ENCODE data around the gene PPFIA1.

PPFIA1 gene

GRCh38 chr11:70423523-70424505 is 153.3 kb downstream of the PPFIA1 start:
- Mint-ChIP-seq H3K27me3 (ENCODE audit: low read depth) (no peaks in the 10 kb centered on the region), H3K27ac (no peak overlapping the region), H3K4me1 (ENCODE audit: low read depth) (peaks cover 2% of the 10 kb centered on the region), H3K36me3 (ENCODE audit: low read depth) (no peaks in the 10 kb centered on the region), H3K4me3 (no peak overlapping the region), H3K9me3 (no peaks in the 10 kb centered on the region)
- peak; percentile 48 for DNase-seq (ENCODE audit: low spot score)

- no peak overlapping the region for H3K4me3 Mint-ChIP-seq
- no peaks in the 10 kb centered on the region for H3K36me3 Mint-ChIP-seq (ENCODE audit: low read depth)
- H3K4me1 Mint-ChIP-seq (ENCODE audit: low read depth): peaks cover 2% of the 10 kb centered on the region
- H3K27me3 Mint-ChIP-seq (ENCODE audit: low read depth): no peaks in the 10 kb centered on the region
- DNase-seq (ENCODE audit: low spot score): no peak
- no peaks in the 10 kb centered on the region for H3K9me3 Mint-ChIP-seq
- H3K27ac Mint-ChIP-seq: no peak overlapping the region
Measured at GRCh38 chr11:70424765-70425344, 154.4 kb downstream of the PPFIA1 start.

- no peaks in the 10 kb centered on the region for H3K36me3 Mint-ChIP-seq (ENCODE audit: low read depth)
- H3K27ac Mint-ChIP-seq: no peak overlapping the region
- no peak for DNase-seq (ENCODE audit: low spot score)
- no peaks in the 10 kb centered on the region for H3K9me3 Mint-ChIP-seq
- peaks cover 4% of the 10 kb centered on the region for H3K4me1 Mint-ChIP-seq (ENCODE audit: low read depth)
- no peak overlapping the region for H3K4me3 Mint-ChIP-seq
- no peaks in the 10 kb centered on the region for H3K27me3 Mint-ChIP-seq (ENCODE audit: low read depth)
Measured at GRCh38 chr11:70427436-70427835, 156.9 kb downstream of the PPFIA1 start.

GRCh38 chr11:70428701-70429427 is 158.4 kb downstream of the PPFIA1 start:
- H3K27me3 Mint-ChIP-seq (ENCODE audit: low read depth): no peaks in the 10 kb centered on the region
- no peaks in the 10 kb centered on the region for H3K9me3 Mint-ChIP-seq
- no peak overlapping the region for H3K27ac Mint-ChIP-seq
- H3K4me1 Mint-ChIP-seq (ENCODE audit: low read depth): peaks cover 4% of the 10 kb centered on the region
- H3K4me3 Mint-ChIP-seq: no peak overlapping the region
- H3K36me3 Mint-ChIP-seq (ENCODE audit: low read depth): no peaks in the 10 kb centered on the region
- no peak for DNase-seq (ENCODE audit: low spot score)

GRCh38 chr11:70429428-70429705 is 158.9 kb downstream of the PPFIA1 start:
- Mint-ChIP-seq H3K9me3 (no peaks in the 10 kb centered on the region), H3K4me3 (no peak overlapping the region), H3K27ac (no peak overlapping the region), H3K27me3 (ENCODE audit: low read depth) (no peaks in the 10 kb centered on the region), H3K36me3 (ENCODE audit: low read depth) (no peaks in the 10 kb centered on the region), H3K4me1 (ENCODE audit: low read depth) (peaks cover 2% of the 10 kb centered on the region)
- DNase-seq (ENCODE audit: low spot score): no peak

GRCh38 chr11:70429724-70430521 is 159.4 kb downstream of the PPFIA1 start:
- Mint-ChIP-seq H3K4me1 (ENCODE audit: low read depth) (peaks cover 2% of the 10 kb centered on the region), H3K27me3 (ENCODE audit: low read depth) (no peaks in the 10 kb centered on the region), H3K27ac (no peak overlapping the region), H3K9me3 (no peaks in the 10 kb centered on the region), H3K4me3 (no peak overlapping the region), H3K36me3 (ENCODE audit: low read depth) (no peaks in the 10 kb centered on the region)
- no peak for DNase-seq (ENCODE audit: low spot score)

GRCh38 chr11:70430671-70431574 is 160.4 kb downstream of the PPFIA1 start:
- no peak for DNase-seq (ENCODE audit: low spot score)
- H3K27me3 Mint-ChIP-seq (ENCODE audit: low read depth): no peaks in the 10 kb centered on the region
- H3K4me1 Mint-ChIP-seq (ENCODE audit: low read depth): peaks cover 2% of the 10 kb centered on the region
- no peak overlapping the region for H3K27ac Mint-ChIP-seq
- no peaks in the 10 kb centered on the region for H3K9me3 Mint-ChIP-seq
- no peak overlapping the region for H3K4me3 Mint-ChIP-seq
- no peaks in the 10 kb centered on the region for H3K36me3 Mint-ChIP-seq (ENCODE audit: low read depth)

GRCh38 chr11:70431611-70432010 is 161.1 kb downstream of the PPFIA1 start:
- peaks cover 2% of the 10 kb centered on the region for H3K4me1 Mint-ChIP-seq (ENCODE audit: low read depth)
- DNase-seq (ENCODE audit: low spot score): no peak
- no peaks in the 10 kb centered on the region for H3K9me3 Mint-ChIP-seq
- H3K36me3 Mint-ChIP-seq (ENCODE audit: low read depth): no peaks in the 10 kb centered on the region
- no peak overlapping the region for H3K4me3 Mint-ChIP-seq
- no peaks in the 10 kb centered on the region for H3K27me3 Mint-ChIP-seq (ENCODE audit: low read depth)
- no peak overlapping the region for H3K27ac Mint-ChIP-seq

GRCh38 chr11:70432065-70432464 is 161.6 kb downstream of the PPFIA1 start:
- Mint-ChIP-seq H3K4me3 (no peak overlapping the region), H3K27ac (no peak overlapping the region)

GRCh38 chr11:70432580-70432979 is 162.1 kb downstream of the PPFIA1 start:
- H3K4me3 Mint-ChIP-seq: no peak overlapping the region
- H3K4me1 Mint-ChIP-seq (ENCODE audit: low read depth): peaks cover 2% of the 10 kb centered on the region

More at GRCh38 chr11:70432065-70432464, 161.6 kb downstream of the PPFIA1 start:
- no peak for DNase-seq (ENCODE audit: low spot score)
- peaks cover 2% of the 10 kb centered on the region for H3K4me1 Mint-ChIP-seq (ENCODE audit: low read depth)
- H3K9me3 Mint-ChIP-seq: no peaks in the 10 kb centered on the region
- H3K27me3 Mint-ChIP-seq (ENCODE audit: low read depth): no peaks in the 10 kb centered on the region
- no peaks in the 10 kb centered on the region for H3K36me3 Mint-ChIP-seq (ENCODE audit: low read depth)

GRCh38 chr11:70433038-70433437 is 162.5 kb downstream of the PPFIA1 start:
- Mint-ChIP-seq H3K9me3 (no peaks in the 10 kb centered on the region), H3K4me3 (no peak overlapping the region), H3K4me1 (ENCODE audit: low read depth) (peaks cover 2% of the 10 kb centered on the region), H3K27ac (no peak overlapping the region), H3K36me3 (ENCODE audit: low read depth) (no peaks in the 10 kb centered on the region), H3K27me3 (ENCODE audit: low read depth) (no peaks in the 10 kb centered on the region)
- no peak for DNase-seq (ENCODE audit: low spot score)

More at GRCh38 chr11:70432580-70432979, 162.1 kb downstream of the PPFIA1 start:
- no peaks in the 10 kb centered on the region for H3K36me3 Mint-ChIP-seq (ENCODE audit: low read depth)
- no peak for DNase-seq (ENCODE audit: low spot score)
- H3K27ac Mint-ChIP-seq: no peak overlapping the region
- no peaks in the 10 kb centered on the region for H3K27me3 Mint-ChIP-seq (ENCODE audit: low read depth)
- no peaks in the 10 kb centered on the region for H3K9me3 Mint-ChIP-seq

GRCh38 chr11:70433526-70433925 is 163.0 kb downstream of the PPFIA1 start:
- Mint-ChIP-seq H3K4me3 (no peak overlapping the region), H3K27me3 (ENCODE audit: low read depth) (no peaks in the 10 kb centered on the region), H3K36me3 (ENCODE audit: low read depth) (no peaks in the 10 kb centered on the region), H3K27ac (no peak overlapping the region), H3K9me3 (no peaks in the 10 kb centered on the region), H3K4me1 (ENCODE audit: low read depth) (peaks cover 2% of the 10 kb centered on the region)
- DNase-seq (ENCODE audit: low spot score): no peak
